HepG2 (cell line): Measurements from ENCODE around the gene C16orf54. TPM values are rescaled to one million over a fixed set of nuclear protein-coding genes. Genes with fewer than 3 reads are reported as not detected.

ENCODE experiments used
- AGO2 ChIP-seq: fragments of 200-400 bp; formaldehyde crosslinking; optimal IDR thresholded peaks from 2 replicates; pipeline ENCODE3; 2017; ENCODE audit warnings: mild to moderate bottlenecking, low read depth, low read length, moderate library complexity
- CAMTA2 ChIP-seq: sonication (generic); formaldehyde crosslinking; IDR thresholded peaks from 2 replicates; pipeline ENCODE4 v1.4.0; 2020; ENCODE audit warnings: mild to moderate bottlenecking, missing genetic modification reagents, borderline replicate concordance
- PREB ChIP-seq: sonication (generic); formaldehyde crosslinking; IDR thresholded peaks from 2 replicates; pipeline ENCODE4 v1.4.0; 2020; ENCODE audit warnings: missing genetic modification reagents
- SNAI1 ChIP-seq: sonication (generic); formaldehyde crosslinking; IDR thresholded peaks from 2 replicates; pipeline ENCODE4 v1.5.0; 2020; ENCODE audit warnings: mild to moderate bottlenecking, missing genetic modification reagents, borderline replicate concordance
- SNAPC4 ChIP-seq: sonication (generic); formaldehyde crosslinking; IDR thresholded peaks from 2 replicates; pipeline ENCODE4 v1.4.0; 2020; ENCODE audit warnings: mild to moderate bottlenecking, missing genetic modification reagents
- THYN1 ChIP-seq: sonication (generic); formaldehyde crosslinking; IDR thresholded peaks from 2 replicates; pipeline ENCODE4 v1.8.1; 2023; ENCODE audit warnings: low read depth, mild to moderate bottlenecking, moderate library complexity, missing genetic modification reagents, borderline replicate concordance
- ZNF432 ChIP-seq: sonication (generic); formaldehyde crosslinking; IDR thresholded peaks from 2 replicates; pipeline ENCODE4 v1.5.0; 2020; ENCODE audit warnings: missing genetic modification reagents, mild to moderate bottlenecking, borderline replicate concordance
- ZNF552 ChIP-seq: sonication (generic); formaldehyde crosslinking; IDR thresholded peaks from 2 replicates; pipeline ENCODE4 v1.9.0; 2022; ENCODE audit warnings: missing genetic modification reagents, mild to moderate bottlenecking, borderline replicate concordance
- polyA plus RNA-seq, 8 experiments: library from polyadenylated mRNA; depleted of rRNA in 3 of 8; stranded (reverse) in 7 of 8; unstranded in 1 of 8; fragments of >200 nt; fragmentation: Illumina TruSeq in 4 of 8; extraction: Trizol in 4 of 8; gene quantifications; 2 replicates each; pipeline versions ENCODE4 v1.2.1 to v1.2.3, GENCODE V29; 2011 to 2016; ENCODE audit warnings: low read depth in 4 of 8, missing spikeins in 1 of 8, mixed read lengths in 1 of 8; ENCODE audit not compliant: insufficient read depth in 1 of 8
- total RNA-seq, 5 experiments: library from RNA; depleted of rRNA; stranded (reverse); fragments of >200 nt; fragmentation: Illumina TruSeq; extraction: Trizol; gene quantifications; 2 replicates each; pipeline ENCODE4 v1.2.3, GENCODE V29; 2016; ENCODE audit warnings: low read depth in 1 of 5
- TF ChIP-seq, protein P1 (sequence below): sonication (generic); formaldehyde crosslinking; IDR thresholded peaks from 2 replicates; pipeline ENCODE4 v1.4.0; 2020; ENCODE audit warnings: missing genetic modification reagents
- TF ChIP-seq, protein P2 (sequence below): sonication (generic); formaldehyde crosslinking; IDR thresholded peaks from 2 replicates; pipeline ENCODE4 v1.8.0; 2022; ENCODE audit warnings: mild to moderate bottlenecking, missing genetic modification reagents
- TF ChIP-seq, protein P3 (sequence below): sonication (generic); formaldehyde crosslinking; IDR thresholded peaks from 2 replicates; pipeline ENCODE4 v1.4.0; 2020; ENCODE audit warnings: missing genetic modification reagents, mild to moderate bottlenecking, borderline replicate concordance

C16orf54 gene
- total and polyA plus RNA-seq, 2 of the 13 experiments (the other 11 are each of a cell fraction or from before 2014, with no cell fraction given) = not detected

DNA sequence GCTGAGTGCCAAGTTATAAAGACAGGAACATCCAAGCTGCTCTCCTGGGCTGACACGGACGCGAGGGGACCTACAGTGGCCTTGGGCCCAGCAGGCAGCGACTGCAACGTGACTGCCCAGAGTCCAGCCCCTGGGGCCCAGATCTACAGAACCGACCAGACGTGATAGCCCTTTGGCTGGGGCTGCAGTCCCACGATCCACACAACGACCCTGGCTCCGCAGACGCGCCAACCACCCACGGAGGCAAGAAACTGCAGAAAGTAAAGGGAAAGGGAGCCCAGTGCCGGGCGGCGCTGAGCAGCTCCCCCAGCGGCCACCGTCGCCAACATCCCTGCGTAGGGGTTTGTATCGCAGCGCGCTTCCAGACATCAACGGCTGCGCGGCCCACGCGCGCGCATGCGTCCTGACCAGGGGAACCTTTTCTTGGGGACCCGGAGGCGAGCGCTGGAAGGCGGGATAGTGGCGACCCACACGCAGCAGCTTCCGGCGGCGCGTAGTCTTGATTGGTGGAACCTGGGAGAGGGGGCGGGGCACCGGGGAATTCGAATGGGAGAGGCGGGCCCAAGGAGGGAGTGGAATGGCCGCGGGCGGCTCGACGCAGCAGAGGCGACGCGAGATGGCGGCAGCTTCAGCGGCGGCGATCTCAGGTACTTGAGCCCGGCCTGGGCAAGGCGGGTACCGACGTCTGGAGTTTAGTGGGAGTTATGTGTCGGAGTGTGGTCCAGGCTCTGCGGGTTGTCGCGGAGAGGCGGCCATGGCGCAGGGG lies 44.6 kb upstream of the C16orf54 start, which contains the start of gene KIF22 (continued):
- TF ChIP-seq ZNF432 (CRISPR knock-in tag) (no peak), SNAI1 (CRISPR knock-in tag) (peak; percentile 87), ZNF552 (CRISPR knock-in tag) (peak; percentile 27; the same call in 1 of the 2 replicates), CAMTA2 (peak; percentile 44; the same call in 1 of the 2 replicates), PREB (CRISPR knock-in tag) (no peak), SNAPC4 (CRISPR knock-in tag) (peak; percentile 89), AGO2 (peak; percentile 63), THYN1 (CRISPR knock-in tag) (no peak)
- TF ChIP-seq, protein P1, sequence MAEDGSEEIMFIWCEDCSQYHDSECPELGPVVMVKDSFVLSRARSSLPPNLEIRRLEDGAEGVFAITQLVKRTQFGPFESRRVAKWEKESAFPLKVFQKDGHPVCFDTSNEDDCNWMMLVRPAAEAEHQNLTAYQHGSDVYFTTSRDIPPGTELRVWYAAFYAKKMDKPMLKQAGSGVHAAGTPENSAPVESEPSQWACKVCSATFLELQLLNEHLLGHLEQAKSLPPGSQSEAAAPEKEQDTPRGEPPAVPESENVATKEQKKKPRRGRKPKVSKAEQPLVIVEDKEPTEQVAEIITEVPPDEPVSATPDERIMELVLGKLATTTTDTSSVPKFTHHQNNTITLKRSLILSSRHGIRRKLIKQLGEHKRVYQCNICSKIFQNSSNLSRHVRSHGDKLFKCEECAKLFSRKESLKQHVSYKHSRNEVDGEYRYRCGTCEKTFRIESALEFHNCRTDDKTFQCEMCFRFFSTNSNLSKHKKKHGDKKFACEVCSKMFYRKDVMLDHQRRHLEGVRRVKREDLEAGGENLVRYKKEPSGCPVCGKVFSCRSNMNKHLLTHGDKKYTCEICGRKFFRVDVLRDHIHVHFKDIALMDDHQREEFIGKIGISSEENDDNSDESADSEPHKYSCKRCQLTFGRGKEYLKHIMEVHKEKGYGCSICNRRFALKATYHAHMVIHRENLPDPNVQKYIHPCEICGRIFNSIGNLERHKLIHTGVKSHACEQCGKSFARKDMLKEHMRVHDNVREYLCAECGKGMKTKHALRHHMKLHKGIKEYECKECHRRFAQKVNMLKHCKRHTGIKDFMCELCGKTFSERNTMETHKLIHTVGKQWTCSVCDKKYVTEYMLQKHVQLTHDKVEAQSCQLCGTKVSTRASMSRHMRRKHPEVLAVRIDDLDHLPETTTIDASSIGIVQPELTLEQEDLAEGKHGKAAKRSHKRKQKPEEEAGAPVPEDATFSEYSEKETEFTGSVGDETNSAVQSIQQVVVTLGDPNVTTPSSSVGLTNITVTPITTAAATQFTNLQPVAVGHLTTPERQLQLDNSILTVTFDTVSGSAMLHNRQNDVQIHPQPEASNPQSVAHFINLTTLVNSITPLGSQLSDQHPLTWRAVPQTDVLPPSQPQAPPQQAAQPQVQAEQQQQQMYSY = peak; percentile 60; the same call in 1 of the 2 replicates
- TF ChIP-seq, protein P2, sequence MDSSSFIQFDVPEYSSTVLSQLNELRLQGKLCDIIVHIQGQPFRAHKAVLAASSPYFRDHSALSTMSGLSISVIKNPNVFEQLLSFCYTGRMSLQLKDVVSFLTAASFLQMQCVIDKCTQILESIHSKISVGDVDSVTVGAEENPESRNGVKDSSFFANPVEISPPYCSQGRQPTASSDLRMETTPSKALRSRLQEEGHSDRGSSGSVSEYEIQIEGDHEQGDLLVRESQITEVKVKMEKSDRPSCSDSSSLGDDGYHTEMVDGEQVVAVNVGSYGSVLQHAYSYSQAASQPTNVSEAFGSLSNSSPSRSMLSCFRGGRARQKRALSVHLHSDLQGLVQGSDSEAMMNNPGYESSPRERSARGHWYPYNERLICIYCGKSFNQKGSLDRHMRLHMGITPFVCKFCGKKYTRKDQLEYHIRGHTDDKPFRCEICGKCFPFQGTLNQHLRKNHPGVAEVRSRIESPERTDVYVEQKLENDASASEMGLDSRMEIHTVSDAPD = peak; percentile 63; the same call in 1 of the 2 replicates
- TF ChIP-seq, protein P3, sequence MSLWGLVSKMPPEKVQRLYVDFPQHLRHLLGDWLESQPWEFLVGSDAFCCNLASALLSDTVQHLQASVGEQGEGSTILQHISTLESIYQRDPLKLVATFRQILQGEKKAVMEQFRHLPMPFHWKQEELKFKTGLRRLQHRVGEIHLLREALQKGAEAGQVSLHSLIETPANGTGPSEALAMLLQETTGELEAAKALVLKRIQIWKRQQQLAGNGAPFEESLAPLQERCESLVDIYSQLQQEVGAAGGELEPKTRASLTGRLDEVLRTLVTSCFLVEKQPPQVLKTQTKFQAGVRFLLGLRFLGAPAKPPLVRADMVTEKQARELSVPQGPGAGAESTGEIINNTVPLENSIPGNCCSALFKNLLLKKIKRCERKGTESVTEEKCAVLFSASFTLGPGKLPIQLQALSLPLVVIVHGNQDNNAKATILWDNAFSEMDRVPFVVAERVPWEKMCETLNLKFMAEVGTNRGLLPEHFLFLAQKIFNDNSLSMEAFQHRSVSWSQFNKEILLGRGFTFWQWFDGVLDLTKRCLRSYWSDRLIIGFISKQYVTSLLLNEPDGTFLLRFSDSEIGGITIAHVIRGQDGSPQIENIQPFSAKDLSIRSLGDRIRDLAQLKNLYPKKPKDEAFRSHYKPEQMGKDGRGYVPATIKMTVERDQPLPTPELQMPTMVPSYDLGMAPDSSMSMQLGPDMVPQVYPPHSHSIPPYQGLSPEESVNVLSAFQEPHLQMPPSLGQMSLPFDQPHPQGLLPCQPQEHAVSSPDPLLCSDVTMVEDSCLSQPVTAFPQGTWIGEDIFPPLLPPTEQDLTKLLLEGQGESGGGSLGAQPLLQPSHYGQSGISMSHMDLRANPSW = peak; percentile 91; the same call in 1 of the 2 replicates
